ENCODE results near the gene CFHR5.

- TF ChIP-seq POLR2A (IDR thresholded peaks at IDR 0.05): no peak
- TF ChIP-seq, protein P1, sequence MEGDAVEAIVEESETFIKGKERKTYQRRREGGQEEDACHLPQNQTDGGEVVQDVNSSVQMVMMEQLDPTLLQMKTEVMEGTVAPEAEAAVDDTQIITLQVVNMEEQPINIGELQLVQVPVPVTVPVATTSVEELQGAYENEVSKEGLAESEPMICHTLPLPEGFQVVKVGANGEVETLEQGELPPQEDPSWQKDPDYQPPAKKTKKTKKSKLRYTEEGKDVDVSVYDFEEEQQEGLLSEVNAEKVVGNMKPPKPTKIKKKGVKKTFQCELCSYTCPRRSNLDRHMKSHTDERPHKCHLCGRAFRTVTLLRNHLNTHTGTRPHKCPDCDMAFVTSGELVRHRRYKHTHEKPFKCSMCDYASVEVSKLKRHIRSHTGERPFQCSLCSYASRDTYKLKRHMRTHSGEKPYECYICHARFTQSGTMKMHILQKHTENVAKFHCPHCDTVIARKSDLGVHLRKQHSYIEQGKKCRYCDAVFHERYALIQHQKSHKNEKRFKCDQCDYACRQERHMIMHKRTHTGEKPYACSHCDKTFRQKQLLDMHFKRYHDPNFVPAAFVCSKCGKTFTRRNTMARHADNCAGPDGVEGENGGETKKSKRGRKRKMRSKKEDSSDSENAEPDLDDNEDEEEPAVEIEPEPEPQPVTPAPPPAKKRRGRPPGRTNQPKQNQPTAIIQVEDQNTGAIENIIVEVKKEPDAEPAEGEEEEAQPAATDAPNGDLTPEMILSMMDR (IDR thresholded peaks at IDR 0.05): no peak
These were observed 7.2 kb upstream of the CFHR5 start for GRCh38 chr1:196970182-196970581.

All from adrenal gland (tissue), 5 donors.